Skeletal muscle tissue (tissue), 4 donors: ENCODE data around the gene ABCA8. TPM values are rescaled to one million over a fixed set of nuclear protein-coding genes. Genes with fewer than 3 reads are reported as not detected.
"Not testable (repeated sequence)": the region's sequence is repeated elsewhere in the genome, so short reads cannot be mapped to it uniquely, and the experiment has no call there.

Experiments used
- H3K27ac ChIP-seq: one replicate; pipeline ENCODE4 v1.7.0; 2013; ENCODE audit warnings: mild to moderate bottlenecking, low read depth, low read length, inconsistent platforms
- H3K27me3 ChIP-seq, 3 donors: one replicate each; pipeline ENCODE4 v1.7.0; 2013; ENCODE audit warnings: low read length in 3 of 3; ENCODE audit not compliant: control insufficient read depth in 3 of 3, insufficient read depth in 3 of 3
- H3K36me3 ChIP-seq, 3 donors: one replicate each; pipeline ENCODE4 v1.7.0; 2013; ENCODE audit warnings: low read length in 3 of 3; ENCODE audit not compliant: control insufficient read depth in 3 of 3, insufficient read depth in 3 of 3
- H3K4me1 ChIP-seq, 3 donors: one replicate each; pipeline ENCODE4 v1.7.0; 2013; ENCODE audit warnings: low read length in 3 of 3, mild to moderate bottlenecking in 3 of 3; ENCODE audit not compliant: control insufficient read depth in 3 of 3, insufficient read depth in 3 of 3
- H3K4me3 ChIP-seq, 3 donors: one replicate each; pipeline ENCODE4 v1.7.0; 2013; ENCODE audit warnings: low read length in 3 of 3
- H3K9ac ChIP-seq, 3 donors: one replicate each; pipeline ENCODE4 v1.7.0; 2013; ENCODE audit warnings: low read length in 3 of 3, mild to moderate bottlenecking in 3 of 3, moderate library complexity in 2 of 3, low read depth in 1 of 3
- H3K9me3 ChIP-seq, 3 donors: one replicate each; pipeline ENCODE4 v1.7.0; 2013; ENCODE audit warnings: low read length in 3 of 3; ENCODE audit not compliant: control insufficient read depth in 3 of 3
- total RNA-seq: library from RNA; depleted of rRNA; stranded (reverse); fragments of >200 nt; gene quantifications from one replicate; pipeline ENCODE4 v1.2.3, GENCODE V29; 2014
- donor health status: Osteomylitis.

ABCA8 gene
- total RNA-seq, 1 donor from 2014 or later: 116 TPM

DNA sequence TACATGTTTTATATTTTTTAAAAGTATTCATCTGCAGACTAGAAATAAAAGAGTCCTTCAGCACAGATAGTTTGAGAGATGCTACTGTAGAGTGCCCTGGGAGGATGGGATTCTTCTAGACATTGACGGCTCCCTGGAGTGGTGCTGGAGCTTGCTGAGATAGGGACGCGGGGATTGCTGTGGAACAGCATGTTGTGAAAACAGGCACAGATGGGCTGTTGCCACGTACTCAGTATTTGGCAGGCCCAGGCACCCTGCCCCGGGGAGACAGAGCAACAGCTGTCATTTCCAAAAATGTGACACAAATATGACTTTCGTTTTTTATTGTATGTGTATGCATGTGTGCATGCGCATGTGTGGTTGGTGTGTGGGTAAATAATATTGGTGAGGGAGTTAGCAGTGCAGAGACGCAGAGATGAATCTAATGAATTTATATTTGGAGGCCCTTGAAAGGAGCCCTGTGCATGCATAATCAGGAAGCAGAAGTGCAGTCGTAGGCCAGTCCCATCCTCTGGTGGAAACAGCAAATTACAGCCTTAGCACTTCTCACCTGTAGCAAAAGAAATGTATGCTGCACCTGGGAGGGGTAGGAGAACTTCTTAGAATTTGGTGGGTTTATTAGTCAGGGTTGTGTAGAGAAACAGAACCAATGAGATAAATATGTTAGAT, 6.2 kb upstream of the ABCA8 start:
- Histone ChIP-seq H3K9ac (no peak overlapping the region), H3K4me1 (peaks cover 0 to 4% (median 0%) of the 10 kb centered on the region in 3 donors), H3K4me3 (no peak overlapping the region), H3K36me3 (no peaks in the 10 kb centered on the region), H3K27ac (no peak overlapping the region), H3K9me3 (no peaks in the 10 kb centered on the region), H3K27me3 (no peaks in the 10 kb centered on the region)

GRCh38 chr17:68959117-68959516, 3.9 kb upstream of the ABCA8 start:
- H3K27ac ChIP-seq, H3K9ac ChIP-seq, H3K36me3 ChIP-seq, H3K9me3 ChIP-seq, H3K4me3 ChIP-seq, H3K4me1 ChIP-seq, H3K27me3 ChIP-seq: not testable (repeated sequence)

DNA sequence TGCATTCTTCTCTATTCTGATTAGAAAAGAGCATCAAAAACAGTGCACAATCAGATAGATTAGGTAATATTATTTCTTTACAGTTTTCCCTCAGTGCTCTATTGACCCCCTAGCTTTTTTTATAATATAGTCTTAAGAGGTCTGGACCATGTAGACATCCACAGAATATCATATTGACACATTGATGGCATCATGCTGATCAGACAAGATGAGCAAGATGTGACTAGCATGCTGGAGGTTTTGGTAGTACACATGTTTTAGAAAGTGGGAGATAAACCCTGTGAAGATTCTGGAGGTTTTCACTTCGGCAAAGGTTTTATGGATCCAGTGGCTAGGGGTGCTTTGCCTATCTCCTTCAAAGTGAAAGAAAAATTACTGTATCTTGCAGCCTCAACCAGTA, 2.8 kb upstream of the ABCA8 start:
- no peaks in the 10 kb centered on the region for H3K9me3 ChIP-seq
- no peak overlapping the region for H3K9ac ChIP-seq
- no peak overlapping the region for H3K27ac ChIP-seq
- H3K27me3 ChIP-seq: peaks cover 0 to 2% (median 0%) of the 10 kb centered on the region in 3 donors
- peaks cover 0 to 4% (median 0%) of the 10 kb centered on the region in 3 donors for H3K4me1 ChIP-seq
- H3K36me3 ChIP-seq: no peaks in the 10 kb centered on the region
- H3K4me3 ChIP-seq: no peak overlapping the region

DNA sequence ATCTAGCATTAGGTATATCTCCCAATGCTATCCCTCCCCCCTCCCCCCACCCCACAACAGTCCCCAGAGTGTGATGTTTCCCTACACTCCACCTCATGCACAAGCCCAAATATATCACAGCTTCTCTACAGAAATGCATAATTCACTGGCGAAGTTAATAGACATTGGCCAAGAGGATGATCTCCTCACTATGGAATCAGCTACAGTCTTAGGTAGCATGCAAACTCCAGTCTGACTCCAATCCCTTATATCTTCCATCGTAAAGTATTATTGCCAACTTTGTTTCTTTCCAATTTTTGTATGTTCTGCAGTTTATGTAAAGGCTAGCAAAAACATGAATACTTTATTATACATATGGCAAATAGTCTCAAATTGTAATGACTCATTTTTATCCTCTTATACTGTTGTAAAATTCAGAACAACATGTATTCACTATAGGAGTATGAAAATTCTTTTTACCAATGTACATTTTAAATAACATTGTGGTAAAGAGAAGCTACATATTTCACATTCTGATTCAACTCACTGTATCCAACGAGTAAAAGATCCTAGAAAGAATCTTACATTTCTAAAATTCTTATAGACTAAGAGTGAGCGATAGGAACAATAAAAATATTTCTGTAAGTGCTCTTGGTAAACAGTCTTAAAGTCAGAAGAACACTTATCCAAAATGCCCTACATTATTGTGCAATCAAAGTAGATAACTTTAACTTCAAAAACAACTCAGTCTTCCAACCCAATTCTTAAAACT, 871 bp downstream of the ABCA8 start:
- Histone ChIP-seq H3K9ac (peak overlapping the region in 1 of 3 donors; percentile 9), H3K27me3 (peaks cover 0 to 2% (median 0%) of the 10 kb centered on the region in 3 donors), H3K27ac (no peak overlapping the region), H3K4me3 (peak overlapping the region; percentile 21 to 57 (median 23)), H3K36me3 (no peaks in the 10 kb centered on the region), H3K9me3 (no peaks in the 10 kb centered on the region), H3K4me1 (no peaks in the 10 kb centered on the region)

DNA sequence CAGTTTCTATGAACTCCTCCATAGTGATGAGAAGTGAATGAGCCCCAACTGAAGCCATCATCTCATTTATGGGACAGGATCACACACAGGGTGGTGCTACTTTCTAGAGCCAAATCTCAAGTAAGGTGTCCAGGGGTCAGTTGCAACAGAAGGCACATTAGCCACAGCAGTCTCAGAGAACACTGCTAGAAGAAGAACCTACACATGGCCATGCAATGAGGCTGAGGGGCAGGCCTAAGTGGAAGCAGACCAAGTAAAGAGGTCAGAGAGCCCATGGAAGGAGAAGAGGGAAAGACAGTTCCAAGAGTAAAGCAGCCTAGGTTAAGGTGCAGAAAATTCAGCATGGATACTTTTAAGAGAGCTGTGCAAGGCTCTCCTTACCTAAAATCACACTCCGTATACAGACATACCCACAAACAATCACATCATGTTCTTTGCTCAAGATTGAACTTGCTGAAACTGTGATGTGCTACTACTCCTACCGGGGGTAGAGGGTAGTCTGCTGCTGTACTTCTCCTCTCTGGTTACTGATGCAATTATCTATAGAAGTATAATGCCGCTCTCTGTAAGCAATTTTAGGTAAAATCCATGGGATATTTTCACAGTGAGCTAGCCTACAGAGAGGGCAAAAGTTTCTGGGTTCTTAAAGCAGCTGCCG, 1.7 kb downstream of the ABCA8 start:
- Histone ChIP-seq H3K9ac (no peak overlapping the region), H3K27me3 (peaks cover 0 to 2% (median 0%) of the 10 kb centered on the region in 3 donors), H3K4me3 (peak overlapping the region; percentile 30 to 57 (median 31)), H3K4me1 (no peaks in the 10 kb centered on the region), H3K27ac (no peak overlapping the region), H3K36me3 (no peaks in the 10 kb centered on the region), H3K9me3 (no peaks in the 10 kb centered on the region)

DNA sequence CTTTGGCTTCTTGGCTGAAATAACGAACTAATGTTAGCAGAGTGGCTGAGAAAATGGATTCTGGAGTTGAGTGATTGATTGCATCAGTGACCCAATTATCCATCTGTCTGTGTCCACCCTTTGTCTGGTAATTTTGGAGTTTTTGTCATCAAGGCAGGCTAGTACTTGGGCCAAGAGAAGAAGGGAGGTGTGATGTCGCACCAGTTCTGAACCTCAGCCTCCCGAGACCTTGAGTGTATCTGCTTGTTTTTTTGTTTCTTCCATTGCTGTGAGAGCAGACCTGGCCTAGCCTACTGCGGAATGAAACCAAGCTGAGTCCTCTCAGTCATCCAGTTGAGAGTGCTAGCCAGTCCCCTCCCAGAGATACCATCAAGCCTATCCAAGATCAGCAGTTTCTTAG, 4.5 kb downstream of the ABCA8 start:
- Histone ChIP-seq H3K9ac (no peak overlapping the region), H3K4me3 (no peak overlapping the region), H3K27me3 (peaks cover 0 to 2% (median 0%) of the 10 kb centered on the region in 3 donors), H3K27ac (no peak overlapping the region), H3K4me1 (no peaks in the 10 kb centered on the region), H3K36me3 (no peaks in the 10 kb centered on the region), H3K9me3 (no peaks in the 10 kb centered on the region)

- H3K9ac ChIP-seq, H3K4me3 ChIP-seq, H3K4me1 ChIP-seq, H3K36me3 ChIP-seq, H3K27me3 ChIP-seq, H3K9me3 ChIP-seq, H3K27ac ChIP-seq: not testable (repeated sequence)
Observed at GRCh38 chr17:68947868-68948267, 7.3 kb downstream of the ABCA8 start.

GRCh38 chr17:68944435-68945035, 10.7 kb downstream of the ABCA8 start:
- no peaks in the 10 kb centered on the region for H3K27me3 ChIP-seq
- H3K9ac ChIP-seq: no peak overlapping the region
- peaks cover 0 to 2% (median 0%) of the 10 kb centered on the region in 3 donors for H3K36me3 ChIP-seq
- no peak overlapping the region for H3K27ac ChIP-seq
- no peak overlapping the region for H3K4me3 ChIP-seq
- H3K4me1 ChIP-seq: no peaks in the 10 kb centered on the region
- no peaks in the 10 kb centered on the region for H3K9me3 ChIP-seq

GRCh38 chr17:68943812-68944182, 11.4 kb downstream of the ABCA8 start:
- not testable (repeated sequence) for H3K36me3 ChIP-seq, H3K9ac ChIP-seq, H3K9me3 ChIP-seq, H3K27ac ChIP-seq, H3K4me1 ChIP-seq, H3K4me3 ChIP-seq, H3K27me3 ChIP-seq
